GM19239 (cell line): ENCODE results near the gene TMEM258.
A peak's percentile ranks its signal among the peaks of the same experiment; 100 is the strongest.

Experiments used
- DNase-seq: peaks from one replicate; pipeline ENCODE4 v3.0.0; 2011; ENCODE audit warnings: low spot score; ENCODE audit not compliant: insufficient read length
- FAIRE-seq: peaks from 2 replicates; lab custom pipeline; 2011; peaks lifted over from hg19 to GRCh38; lab: Jason Lieb, UNC

The TMEM258 gene

DNA sequence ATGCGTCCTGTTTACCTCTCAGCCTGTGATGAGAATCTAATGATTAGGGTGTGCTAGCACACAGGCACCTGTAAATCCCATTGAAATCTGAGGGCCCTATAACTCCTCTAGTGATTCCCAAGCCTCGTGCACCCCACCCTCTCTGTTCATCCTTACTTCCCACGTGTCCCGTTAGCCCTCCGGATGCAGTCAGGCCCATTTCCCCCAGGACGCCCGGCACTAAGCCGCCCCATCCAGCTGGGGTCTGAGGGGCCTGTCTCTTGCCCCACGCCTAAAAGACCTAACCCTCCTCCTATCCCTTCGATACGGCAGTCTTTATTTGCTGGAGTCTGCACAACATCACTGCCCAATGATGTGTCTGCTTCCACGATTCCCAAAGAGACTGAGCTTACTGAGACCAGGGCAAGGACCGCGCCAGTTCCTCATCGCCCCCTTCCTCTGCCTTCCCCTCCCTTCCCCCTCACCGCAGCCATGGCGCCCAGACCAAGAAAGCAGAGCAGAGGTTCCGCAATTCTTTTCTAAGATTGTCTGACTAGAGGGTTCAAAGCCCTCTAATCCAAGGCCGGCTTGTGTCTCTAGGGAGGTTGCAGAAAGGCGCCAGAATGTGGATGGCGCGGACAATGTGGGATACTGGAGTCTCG, 34.7 kb upstream of the TMEM258 start:
- DNase-seq (no peak), FAIRE-seq (no peak)

GRCh38 chr11:61820174-61820573, 27.8 kb upstream of the TMEM258 start:
- FAIRE-seq = no peak

GRCh38 chr11:61817471-61818202, 25.2 kb upstream of the TMEM258 start:
- DNase-seq (no peak), FAIRE-seq (no peak)

More at GRCh38 chr11:61820174-61820573, 27.8 kb upstream of the TMEM258 start:
- no peak for DNase-seq

DNA sequence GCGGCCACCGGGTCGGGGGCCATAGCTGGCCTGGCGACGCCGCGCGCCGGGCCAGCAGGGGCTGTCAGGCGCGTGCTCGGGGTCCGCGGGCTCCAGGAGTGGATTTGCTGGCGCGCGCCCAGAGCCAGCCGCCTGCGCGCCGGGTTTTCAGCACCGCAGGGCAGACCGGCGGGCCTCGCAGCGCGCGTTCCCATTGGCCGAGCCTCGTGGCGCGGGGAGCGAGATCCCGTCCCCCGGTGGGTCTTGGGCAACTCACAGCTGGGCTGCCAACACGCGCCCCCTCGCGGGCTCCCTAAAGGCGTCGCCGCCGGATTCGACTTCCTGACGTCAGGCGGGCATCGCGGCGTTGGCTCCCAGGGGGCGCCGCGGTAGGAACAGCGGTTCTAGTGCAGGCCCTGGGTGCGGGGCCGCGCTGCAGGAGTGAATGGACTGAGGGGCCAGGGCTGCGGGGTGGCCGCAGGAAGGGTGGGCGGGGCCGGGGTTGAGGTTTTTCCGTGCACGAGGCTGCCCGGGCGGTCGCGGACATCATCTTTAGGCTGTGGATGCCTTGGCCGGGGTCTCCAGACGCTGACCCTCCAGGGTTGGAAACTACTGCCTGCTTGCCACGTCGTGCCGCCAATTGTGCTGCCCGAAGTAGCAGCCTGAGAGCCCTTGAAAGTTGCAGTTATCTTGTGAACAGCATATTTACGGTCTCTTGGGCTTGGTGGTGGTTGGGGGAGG, 24.5 kb upstream of the TMEM258 start, which contains the start of gene FADS1:
FADS1 (minus strand) TSS at position 268 of the 720 bp plus-strand sequence; CDS start at position 194, 74 bp downstream.
- FAIRE-seq (peak; percentile 42), DNase-seq (peak; percentile 62)

DNA sequence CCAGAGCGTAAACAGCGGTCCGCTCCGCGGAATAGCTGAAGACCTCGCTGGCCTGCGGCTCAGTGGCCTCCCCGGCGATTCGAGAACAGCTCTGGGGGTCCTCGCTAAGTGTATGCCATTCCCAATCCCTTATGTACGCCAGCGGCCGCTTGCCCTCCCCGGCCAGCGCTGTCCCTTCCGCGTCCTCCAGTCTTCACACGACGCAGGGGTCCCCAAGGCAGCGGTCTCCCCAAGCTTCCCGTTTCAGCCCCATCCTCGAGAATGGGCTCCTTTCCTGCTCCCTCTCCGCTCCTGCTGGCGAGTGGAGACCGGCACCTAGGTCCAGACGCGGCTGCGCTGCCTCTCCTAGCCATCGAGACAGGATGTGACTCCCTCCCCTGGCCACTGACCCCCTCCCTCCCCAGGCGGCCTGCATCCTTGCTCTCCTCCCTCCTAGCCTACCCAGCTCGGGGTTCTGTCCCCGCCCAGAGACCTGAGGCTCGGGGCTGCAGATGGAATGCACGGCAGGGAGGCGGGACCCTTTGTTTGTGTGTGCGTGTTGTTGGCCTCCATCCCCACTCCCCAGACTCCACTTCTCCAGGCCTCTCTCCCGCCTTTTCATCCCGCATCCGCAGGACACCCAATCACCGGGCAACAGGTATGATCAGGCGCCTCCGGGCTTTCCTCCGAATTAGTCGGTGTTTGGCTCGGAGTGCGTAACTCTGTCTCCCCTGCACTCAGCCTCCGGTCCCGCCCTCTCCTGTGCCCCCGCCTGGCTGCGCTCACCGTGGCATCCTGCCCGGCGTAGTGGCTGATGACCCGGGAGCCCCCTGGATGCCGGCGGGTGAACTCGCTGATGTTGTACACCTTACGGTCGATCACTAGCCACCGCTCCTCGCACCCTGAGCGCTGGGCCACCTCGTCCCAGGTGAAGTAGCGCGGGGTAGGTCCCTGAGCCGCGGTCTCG, 23.7 kb upstream of the TMEM258 start:
- DNase-seq = no peak
- FAIRE-seq = no peak

GRCh38 chr11:61814958-61815789, 22.8 kb upstream of the TMEM258 start:
- peak; percentile 72 for DNase-seq
- no peak for FAIRE-seq

DNA sequence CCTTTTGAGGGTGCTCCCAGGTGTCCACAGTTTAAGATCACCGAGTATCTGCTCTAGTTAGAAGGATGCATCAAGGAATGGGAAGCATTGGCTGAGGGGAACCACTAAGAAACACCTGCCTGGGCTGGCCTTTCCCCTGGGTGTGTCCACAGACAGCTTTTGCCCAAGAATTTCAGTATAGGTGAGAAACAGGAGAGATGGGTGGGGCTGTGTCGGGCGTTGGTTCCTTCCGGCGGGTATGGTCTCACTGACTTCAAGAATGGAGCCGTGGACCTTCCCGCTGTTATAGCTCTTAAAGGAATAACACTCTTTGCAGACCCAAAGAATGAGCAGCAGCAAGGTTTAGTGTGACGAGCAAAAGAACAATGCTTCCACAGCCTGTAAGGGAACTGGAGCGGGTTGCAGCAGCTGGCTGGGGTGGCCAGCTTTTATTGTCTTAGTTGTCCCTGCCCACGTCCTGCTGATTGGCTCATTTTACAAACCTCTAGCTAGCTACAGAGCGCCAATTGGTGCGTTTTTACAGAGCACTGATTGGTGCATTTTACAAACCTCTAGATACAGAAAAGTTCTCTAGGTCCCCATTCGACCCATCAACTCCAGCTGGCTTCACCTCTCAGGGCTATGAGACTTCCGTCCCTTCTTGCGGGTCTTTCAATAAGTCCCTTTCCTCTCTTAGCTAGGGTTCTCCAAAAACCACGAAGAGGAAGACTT, 22.0 kb upstream of the TMEM258 start:
- FAIRE-seq (no peak), DNase-seq (no peak)

DNA sequence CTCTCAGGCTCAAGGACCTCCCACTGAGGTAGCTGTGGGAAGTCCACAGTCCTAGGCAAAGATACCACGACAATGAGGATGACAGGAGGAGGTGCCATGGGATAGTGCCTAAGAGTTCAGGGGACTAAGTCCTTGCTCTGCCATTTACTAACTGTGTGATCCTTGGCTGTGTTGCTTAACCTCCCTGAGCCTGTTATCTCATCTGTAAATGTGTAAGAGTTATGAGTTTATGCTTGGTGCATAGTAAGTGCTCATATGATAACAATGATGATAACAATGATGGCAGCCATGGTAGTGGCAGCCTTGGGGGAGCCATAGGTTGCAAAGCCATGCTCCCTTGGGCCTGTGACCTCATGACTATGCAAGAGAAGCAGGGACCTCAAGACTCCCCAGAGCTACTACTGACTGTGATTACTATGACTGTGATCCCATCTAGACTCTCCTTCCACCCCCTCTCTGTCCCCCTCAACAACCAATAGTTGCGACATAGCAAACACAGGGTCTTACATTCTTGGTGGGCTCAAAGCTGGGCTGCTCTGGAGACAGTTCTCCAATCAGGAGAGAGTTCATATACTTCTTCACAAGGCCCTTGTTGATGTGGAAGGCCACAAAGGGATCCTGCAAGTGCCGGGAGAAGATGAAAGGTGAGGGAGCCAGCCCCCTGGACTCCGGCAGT, 20.5 kb upstream of the TMEM258 start:
- no peak for DNase-seq
- FAIRE-seq = no peak

DNA sequence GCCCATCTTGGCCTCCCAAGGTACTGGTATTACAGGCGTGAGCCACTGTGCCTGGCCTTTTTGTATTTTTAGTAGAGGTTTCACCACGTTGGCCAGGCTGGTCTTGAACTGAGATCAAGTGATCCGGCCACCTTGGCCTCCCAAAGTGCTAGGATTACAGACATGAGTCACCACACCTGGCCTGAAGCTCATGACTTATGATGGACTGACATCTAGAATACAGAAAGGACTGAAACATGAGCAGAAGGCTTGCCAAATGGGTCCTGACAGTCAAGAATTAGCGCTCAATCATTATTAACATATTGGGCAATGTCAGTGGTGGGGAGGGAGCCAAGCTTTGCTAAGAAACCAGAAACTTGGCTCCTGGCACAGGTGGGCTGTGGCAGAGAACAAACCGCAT, 19.4 kb upstream of the TMEM258 start:
- FAIRE-seq (no peak), DNase-seq (no peak)

DNA sequence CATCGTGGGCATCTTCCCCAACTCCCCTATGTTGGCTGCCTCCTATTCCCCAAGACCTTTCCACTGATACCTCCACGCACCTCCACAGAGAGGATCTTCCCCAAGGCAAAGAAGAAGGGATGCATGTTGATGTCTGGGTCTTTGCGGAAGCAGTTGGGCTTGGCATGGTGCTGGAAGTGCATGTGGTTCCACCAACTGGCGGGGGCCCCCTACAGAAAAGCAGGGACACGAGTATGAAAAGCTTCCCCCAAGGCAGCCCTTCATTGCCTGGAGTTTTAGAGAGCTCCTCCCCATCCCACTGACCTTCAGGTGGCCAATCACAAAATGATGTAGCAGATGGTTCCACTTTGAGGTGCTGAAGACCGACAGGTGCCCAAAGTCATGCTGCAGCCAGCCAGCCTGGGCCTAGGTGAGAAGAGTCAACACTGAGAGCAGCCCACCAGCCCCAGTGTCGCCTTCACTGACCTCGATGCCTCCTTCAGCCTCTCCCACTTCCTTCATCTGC, 18.3 kb upstream of the TMEM258 start:
- FAIRE-seq = no peak
- no peak for DNase-seq

- FAIRE-seq (no peak), DNase-seq (no peak)
Measured at GRCh38 chr11:61806785-61807184, 14.4 kb upstream of the TMEM258 start.

GRCh38 chr11:61805146-61805545, 12.7 kb upstream of the TMEM258 start:
- FAIRE-seq = no peak
- no peak for DNase-seq

DNA sequence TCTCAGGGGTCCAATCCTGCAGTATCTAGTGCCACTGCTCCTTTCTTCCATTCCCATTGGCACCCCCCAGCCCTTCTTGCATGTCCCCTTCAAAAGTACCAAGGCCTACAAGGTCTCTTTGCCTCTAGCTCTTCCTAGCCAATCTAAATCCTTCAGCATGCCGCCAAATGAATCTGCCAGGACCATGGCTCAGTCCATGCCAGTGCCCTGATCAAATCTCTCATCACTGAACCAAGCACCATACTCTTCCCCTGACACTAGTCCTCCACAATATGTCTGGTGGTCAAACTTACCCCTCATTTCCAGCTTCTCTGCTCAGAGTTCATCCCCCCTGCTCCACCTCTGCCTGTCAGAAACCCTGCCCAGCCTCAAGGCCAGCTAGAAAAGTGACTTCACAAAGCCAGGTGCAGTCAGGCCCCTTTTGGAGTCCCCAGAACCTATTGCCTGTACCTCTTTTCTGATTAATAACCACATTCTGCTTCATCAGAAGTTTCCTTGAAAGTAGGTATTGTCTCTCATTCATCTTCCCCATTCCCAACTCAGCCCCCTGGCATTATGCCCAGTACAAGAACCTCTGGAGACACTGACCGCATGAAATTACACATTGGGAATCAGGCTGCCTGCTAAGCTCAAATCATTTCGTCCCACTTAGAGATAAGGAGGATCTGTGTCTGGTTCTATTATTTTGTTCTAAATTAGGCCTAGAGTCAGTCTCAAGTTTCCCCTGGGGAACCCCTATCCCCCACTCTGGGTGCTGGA, 11.7 kb upstream of the TMEM258 start:
- FAIRE-seq (no peak), DNase-seq (no peak)

GRCh38 chr11:61802605-61803004, 10.2 kb upstream of the TMEM258 start:
- no peak for FAIRE-seq
- DNase-seq = no peak

- DNase-seq = no peak
- FAIRE-seq = no peak
Measured at GRCh38 chr11:61800331-61801281, 8.2 kb upstream of the TMEM258 start.

GRCh38 chr11:61799665-61800284, 7.4 kb upstream of the TMEM258 start:
- no peak for FAIRE-seq
- no peak for DNase-seq
